Esophagus muscularis mucosa (tissue), 3 donors: ENCODE measurements around the gene ADAMTSL1.

ENCODE experiments used
- EP300 ChIP-seq: sonication (generic); formaldehyde crosslinking; IDR thresholded peaks from one replicate; pipeline ENCODE4 v1.6.1; 2017; ENCODE audit warnings: antibody characterized with exemption
- TF ChIP-seq, protein P1 (sequence below), 3 experiments: fragments of 200-600 bp in 2 of 3; fragments of 450-650 bp in 1 of 3; sonication (generic) in 2 of 3; IDR thresholded peaks; one replicate each; pipeline ENCODE4 v1.5.1; 2017 to 2019; ENCODE audit warnings: antibody characterized with exemption in 3 of 3, mild to moderate bottlenecking in 2 of 3, moderate library complexity in 1 of 3

DNA sequence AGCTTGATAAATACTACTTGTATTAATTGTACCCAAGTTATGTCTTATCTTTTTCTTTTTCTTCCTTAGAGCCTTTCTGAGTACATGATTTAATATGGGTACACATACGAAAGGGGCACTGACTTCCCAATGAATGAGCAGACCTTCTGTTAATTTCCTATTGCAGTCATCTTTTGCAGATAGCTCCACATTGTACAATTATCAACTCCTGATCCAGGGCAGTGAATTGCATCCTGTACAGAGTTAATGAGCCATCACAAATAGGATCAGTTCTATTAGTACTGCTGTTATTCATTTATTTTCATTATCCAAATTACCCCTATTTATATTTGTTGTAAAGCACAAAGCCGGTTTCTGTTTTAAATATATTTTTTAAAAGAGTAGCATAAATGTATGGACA is 105.6 kb downstream of the ADAMTSL1 start:
- TF ChIP-seq, protein P1, sequence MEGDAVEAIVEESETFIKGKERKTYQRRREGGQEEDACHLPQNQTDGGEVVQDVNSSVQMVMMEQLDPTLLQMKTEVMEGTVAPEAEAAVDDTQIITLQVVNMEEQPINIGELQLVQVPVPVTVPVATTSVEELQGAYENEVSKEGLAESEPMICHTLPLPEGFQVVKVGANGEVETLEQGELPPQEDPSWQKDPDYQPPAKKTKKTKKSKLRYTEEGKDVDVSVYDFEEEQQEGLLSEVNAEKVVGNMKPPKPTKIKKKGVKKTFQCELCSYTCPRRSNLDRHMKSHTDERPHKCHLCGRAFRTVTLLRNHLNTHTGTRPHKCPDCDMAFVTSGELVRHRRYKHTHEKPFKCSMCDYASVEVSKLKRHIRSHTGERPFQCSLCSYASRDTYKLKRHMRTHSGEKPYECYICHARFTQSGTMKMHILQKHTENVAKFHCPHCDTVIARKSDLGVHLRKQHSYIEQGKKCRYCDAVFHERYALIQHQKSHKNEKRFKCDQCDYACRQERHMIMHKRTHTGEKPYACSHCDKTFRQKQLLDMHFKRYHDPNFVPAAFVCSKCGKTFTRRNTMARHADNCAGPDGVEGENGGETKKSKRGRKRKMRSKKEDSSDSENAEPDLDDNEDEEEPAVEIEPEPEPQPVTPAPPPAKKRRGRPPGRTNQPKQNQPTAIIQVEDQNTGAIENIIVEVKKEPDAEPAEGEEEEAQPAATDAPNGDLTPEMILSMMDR (IDR thresholded peaks at IDR 0.05), result no peak
- TF ChIP-seq EP300, result no peak
